Esophagus muscularis mucosa (tissue), 4 donors: ENCODE results near the gene CR2. TPM values are rescaled to one million over a fixed set of nuclear protein-coding genes. Genes with fewer than 3 reads are reported as not detected.
A peak's percentile ranks its signal among the peaks of the same experiment; 100 is the strongest.

ENCODE experiments used
- DNase-seq: peaks from one replicate; pipeline ENCODE4 v3.0.0-alpha.2; 2017; ENCODE audit errors: extremely low spot score
- H3K27ac ChIP-seq, 4 donors: fragments of 200-600 bp; sonication (generic); replicated peaks in 1 of 4; 1 replicate in 3 of 4; 2 replicates in 1 of 4; pipeline ENCODE4 v1.5.1; 2016 to 2019; ENCODE audit warnings: mild to moderate bottlenecking in 1 of 4
- H3K27me3 ChIP-seq, 4 donors: fragments of 200-600 bp; sonication (generic); one replicate each; pipeline versions ENCODE4 v1.5.1 to v1.6.0; 2016 to 2019
- H3K36me3 ChIP-seq, 4 donors: fragments of 200-600 bp; sonication (generic); one replicate each; pipeline ENCODE4 v1.5.1; 2016 to 2019
- H3K4me1 ChIP-seq, 4 donors: fragments of 200-600 bp; sonication (generic); one replicate each; pipeline ENCODE4 v1.5.1; 2016 to 2019
- H3K4me3 ChIP-seq, 4 donors: fragments of 200-600 bp; sonication (generic); 1 replicate in 2 of 4; 2 replicates in 2 of 4; pipeline ENCODE4 v1.5.1; 2016 to 2019; ENCODE audit warnings: mild to moderate bottlenecking in 4 of 4, moderate library complexity in 1 of 4
- H3K9me3 ChIP-seq, 4 donors: fragments of 200-600 bp; sonication (generic); 1 replicate in 3 of 4; 2 replicates in 1 of 4; pipeline ENCODE4 v1.5.1; 2016 to 2019
- EP300 ChIP-seq: sonication (generic); formaldehyde crosslinking; IDR thresholded peaks from one replicate; pipeline ENCODE4 v1.6.1; 2017; ENCODE audit warnings: antibody characterized with exemption
- POLR2A ChIP-seq: fragments of 450-650 bp; IDR thresholded peaks from one replicate; pipeline ENCODE4 v1.6.1; 2017; ENCODE audit warnings: antibody characterized with exemption, moderate library complexity, mild to moderate bottlenecking, low read depth
- POLR2AphosphoS5 ChIP-seq, 2 donors: sonication (generic); formaldehyde crosslinking; IDR thresholded peaks; one replicate each; pipeline ENCODE4 v1.6.1; 2017; ENCODE audit warnings: antibody characterized with exemption in 2 of 2
- WGBS: methylation state at CpG from one replicate; pipeline ENCODE4 v1.1.5; 2018; 5-methylcytosine and 5-hydroxymethylcytosine counted together
- intact Hi-C: fragments of 100-400 bp; cut with DNase I; formaldehyde crosslinking; loops from one replicate; pipeline ENCODE4 v1.15.1; 2023
- total RNA-seq, 4 donors: library from RNA; depleted of rRNA; stranded (reverse); fragments of >200 nt; gene quantifications; one replicate each; pipeline versions ENCODE4 v1.1.0 to v1.2.1, GENCODE V29; 2016
- TF ChIP-seq, protein P1 (sequence below), 3 experiments: fragments of 200-600 bp in 2 of 3; fragments of 450-650 bp in 1 of 3; sonication (generic) in 2 of 3; IDR thresholded peaks; one replicate each; pipeline ENCODE4 v1.5.1; 2017 to 2019; ENCODE audit warnings: antibody characterized with exemption in 3 of 3, mild to moderate bottlenecking in 2 of 3, moderate library complexity in 1 of 3

Gene CR2
- total RNA-seq, 4 donors from 2014 or later, result 0.06 to 0.33 TPM; not detected in 2

DNA sequence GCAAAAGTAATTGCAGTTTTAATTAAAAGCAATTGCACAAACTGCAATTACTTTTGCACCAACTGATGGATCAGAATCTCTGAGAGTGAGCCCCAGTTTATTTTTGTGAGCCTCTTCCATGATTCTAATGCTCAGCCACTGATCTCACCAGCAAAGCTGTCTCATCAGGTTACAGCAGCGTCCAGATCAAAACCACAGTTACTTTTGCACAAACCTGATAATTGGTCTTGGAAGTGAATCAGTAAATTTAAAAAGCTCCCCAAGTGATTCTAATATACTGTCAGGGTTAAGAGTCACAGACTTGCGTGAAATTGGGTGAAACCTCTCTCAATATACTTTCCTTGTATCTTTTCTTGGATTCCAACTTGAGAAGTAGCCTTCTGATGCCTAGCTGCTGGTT, 13.5 kb upstream of the CR2 start:
- Histone ChIP-seq H3K4me3 (no peak overlapping the region), H3K9me3 (no peaks in the 10 kb centered on the region), H3K4me1 (no peaks in the 10 kb centered on the region), H3K27me3 (no peaks in the 10 kb centered on the region), H3K36me3 (no peaks in the 10 kb centered on the region), H3K27ac (no peak overlapping the region)
- DNase-seq, result no peak
- intact Hi-C loops, result no loop called here
- TF ChIP-seq EP300, result no peak
- no peak for TF ChIP-seq POLR2A
- TF ChIP-seq, protein P1, sequence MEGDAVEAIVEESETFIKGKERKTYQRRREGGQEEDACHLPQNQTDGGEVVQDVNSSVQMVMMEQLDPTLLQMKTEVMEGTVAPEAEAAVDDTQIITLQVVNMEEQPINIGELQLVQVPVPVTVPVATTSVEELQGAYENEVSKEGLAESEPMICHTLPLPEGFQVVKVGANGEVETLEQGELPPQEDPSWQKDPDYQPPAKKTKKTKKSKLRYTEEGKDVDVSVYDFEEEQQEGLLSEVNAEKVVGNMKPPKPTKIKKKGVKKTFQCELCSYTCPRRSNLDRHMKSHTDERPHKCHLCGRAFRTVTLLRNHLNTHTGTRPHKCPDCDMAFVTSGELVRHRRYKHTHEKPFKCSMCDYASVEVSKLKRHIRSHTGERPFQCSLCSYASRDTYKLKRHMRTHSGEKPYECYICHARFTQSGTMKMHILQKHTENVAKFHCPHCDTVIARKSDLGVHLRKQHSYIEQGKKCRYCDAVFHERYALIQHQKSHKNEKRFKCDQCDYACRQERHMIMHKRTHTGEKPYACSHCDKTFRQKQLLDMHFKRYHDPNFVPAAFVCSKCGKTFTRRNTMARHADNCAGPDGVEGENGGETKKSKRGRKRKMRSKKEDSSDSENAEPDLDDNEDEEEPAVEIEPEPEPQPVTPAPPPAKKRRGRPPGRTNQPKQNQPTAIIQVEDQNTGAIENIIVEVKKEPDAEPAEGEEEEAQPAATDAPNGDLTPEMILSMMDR (IDR thresholded peaks at IDR 0.05), result no peak
- TF ChIP-seq POLR2AphosphoS5 (IDR thresholded peaks at IDR 0.05), result no peak
- WGBS, result 83% methylated on average over 2 of the region's 2 CpGs

DNA sequence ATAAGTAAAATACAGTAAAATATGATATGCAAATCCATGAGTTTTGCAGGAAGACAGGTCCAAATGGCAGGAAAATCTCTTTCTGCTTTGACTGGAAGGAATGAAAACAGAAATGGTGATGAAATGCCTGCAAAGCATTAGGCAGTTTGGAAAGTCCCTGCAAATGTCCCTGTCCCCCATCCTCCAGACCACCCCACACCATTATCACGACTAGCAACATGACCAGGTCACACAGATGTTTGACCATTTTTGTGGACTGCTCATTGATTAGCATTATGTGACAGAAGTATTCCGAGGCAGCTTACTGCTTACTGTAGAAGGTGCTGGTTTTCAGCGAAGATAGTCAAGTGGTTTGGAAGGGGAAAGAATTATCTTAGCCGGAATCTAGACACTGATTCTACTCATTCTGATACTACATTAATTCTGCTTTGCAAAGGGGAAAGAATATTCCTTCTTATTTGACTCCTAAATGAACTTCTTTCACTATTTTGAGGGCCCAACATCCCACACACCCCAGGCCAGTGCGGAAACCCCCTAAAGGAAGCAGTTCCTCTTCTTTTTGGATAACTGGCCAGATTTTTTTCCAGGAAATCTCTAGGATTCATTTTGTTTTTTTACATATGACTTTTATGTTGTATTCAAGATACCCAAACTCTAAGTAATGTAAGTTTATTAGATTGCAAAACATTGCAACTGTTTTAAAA, 9.5 kb upstream of the CR2 start:
- Histone ChIP-seq H3K4me3 (no peak overlapping the region), H3K36me3 (no peaks in the 10 kb centered on the region), H3K4me1 (no peaks in the 10 kb centered on the region), H3K9me3 (no peaks in the 10 kb centered on the region), H3K27me3 (peaks cover 0 to 9% (median 0%) of the 10 kb centered on the region in 4 donors), H3K27ac (no peak overlapping the region)
- intact Hi-C loops, result no loop called here
- 78% methylated on average over 4 of the region's 5 CpGs for WGBS
- TF ChIP-seq POLR2AphosphoS5 (IDR thresholded peaks at IDR 0.05) (no peak), POLR2A (no peak), EP300 (no peak)
- TF ChIP-seq, protein P1 (IDR thresholded peaks at IDR 0.05), result no peak
- DNase-seq, result no peak

DNA sequence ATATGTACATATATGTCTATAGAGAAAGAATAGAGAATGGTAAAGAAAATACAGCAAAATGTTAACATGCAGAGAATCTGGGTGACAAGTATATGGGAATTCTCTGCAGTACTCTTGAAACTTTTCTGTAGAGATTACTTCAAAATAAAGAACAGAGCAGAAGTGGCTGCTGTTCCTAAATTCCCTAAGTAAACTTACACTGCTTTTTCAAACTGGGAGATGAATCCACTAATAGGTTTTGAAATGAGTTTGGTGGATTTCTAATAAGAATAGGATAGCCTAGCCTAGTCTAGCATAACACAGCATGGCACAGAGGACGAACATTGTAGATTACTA, 450 bp upstream of the CR2 start:
- Histone ChIP-seq H3K9me3 (no peaks in the 10 kb centered on the region), H3K36me3 (no peaks in the 10 kb centered on the region), H3K27ac (no peak overlapping the region), H3K27me3 (peaks cover 0 to 71% (median 28%) of the 10 kb centered on the region in 4 donors), H3K4me3 (peak overlapping the region; percentile 48 to 56 (median 50)), H3K4me1 (peaks cover 11 to 17% (median 17%) of the 10 kb centered on the region in 4 donors)
- WGBS, result 15% methylated on average over 1 of the region's 1 CpG
- intact Hi-C loops, result no loop called here
- no peak for DNase-seq
- TF ChIP-seq, protein P1 (IDR thresholded peaks at IDR 0.05), result no peak
- TF ChIP-seq POLR2AphosphoS5 (IDR thresholded peaks at IDR 0.05) (no peak), POLR2A (no peak), EP300 (no peak)

DNA sequence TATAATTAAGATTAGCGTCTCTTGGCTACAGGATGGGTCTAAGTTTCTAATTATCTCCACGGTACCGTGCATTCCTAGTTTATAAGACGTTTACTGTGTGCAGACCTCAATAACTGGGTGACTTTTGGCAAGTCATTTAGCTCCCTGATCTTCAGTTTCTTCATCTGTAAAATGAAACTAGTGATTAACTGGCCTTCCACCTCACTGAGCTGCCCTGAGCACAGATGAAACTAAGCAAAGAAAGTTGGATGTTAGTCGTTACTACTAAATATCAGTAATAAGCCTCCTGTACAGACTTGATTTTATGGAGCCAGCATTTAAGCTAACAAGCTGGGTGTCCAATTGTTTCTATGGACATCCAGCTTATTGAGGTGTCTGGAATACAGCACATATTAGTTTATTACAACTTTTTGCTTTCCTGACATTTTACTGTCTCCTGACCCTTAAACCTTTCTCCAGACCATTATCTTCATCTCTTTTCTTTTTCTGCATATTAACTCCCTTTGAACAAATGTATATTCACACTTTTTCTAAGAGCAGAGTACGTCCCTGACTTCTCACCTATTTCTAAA, 1.1 kb downstream of the CR2 start:
- Histone ChIP-seq H3K27me3 (peaks cover 0 to 58% (median 28%) of the 10 kb centered on the region in 4 donors), H3K9me3 (no peaks in the 10 kb centered on the region), H3K4me1 (peaks cover 11 to 17% (median 17%) of the 10 kb centered on the region in 4 donors), H3K27ac (no peak overlapping the region), H3K4me3 (peak overlapping the region in 1 of 4 donors; percentile 49), H3K36me3 (no peaks in the 10 kb centered on the region)
- TF ChIP-seq EP300 (no peak), POLR2AphosphoS5 (IDR thresholded peaks at IDR 0.05) (no peak), POLR2A (no peak)
- TF ChIP-seq, protein P1 (IDR thresholded peaks at IDR 0.05), result no peak
- no peak for DNase-seq
- intact Hi-C loops, result no loop called here
- 59% methylated on average over 6 of the region's 6 CpGs for WGBS
